WTC11 (cell line): ENCODE data around the gene ATP2A3. TPM values are rescaled to one million over a fixed set of nuclear protein-coding genes. Genes with fewer than 3 reads are reported as not detected.

Experiments
- ATAC-seq: fragments of 200-7000 bp; cut with Tn5 transposase; 2 replicates; pipeline ENCODE4 v1.10.0; 2021; ENCODE audit warnings: mild to moderate bottlenecking, moderate library complexity
- CTCF ChIA-PET: fragments of 300-600 bp; sonication (Branson Sonifier 250); formaldehyde crosslinking; loops from one replicate; lab custom pipeline; 2021; ENCODE audit warnings: antibody characterized with exemption; lab: Charles Lee
- POLR2A ChIA-PET: fragments of 350-600 bp; sonication (Branson Sonifier 250); formaldehyde crosslinking; loops from one replicate; lab custom pipeline; 2021; ENCODE audit warnings: antibody characterized with exemption; lab: Charles Lee
- DNase-seq: peaks from one replicate; pipeline ENCODE4 v3.0.0; 2021; ENCODE audit warnings: low spot score
- H3K27ac Mint-ChIP-seq: 2 replicates; pipeline ENCODE4 v1.8.0; 2021; ENCODE audit warnings: mixed read lengths
- H3K27me3 Mint-ChIP-seq: 2 replicates; pipeline ENCODE4 v1.8.0; 2021; ENCODE audit warnings: low read depth, mild to moderate bottlenecking, moderate library complexity, mixed read lengths
- H3K36me3 Mint-ChIP-seq: 2 replicates; pipeline ENCODE4 v1.8.0; 2021; ENCODE audit warnings: mixed read lengths
- H3K4me1 Mint-ChIP-seq: 2 replicates; pipeline ENCODE4 v1.8.0; 2022; ENCODE audit warnings: mixed read lengths
- H3K4me3 Mint-ChIP-seq: 2 replicates; pipeline ENCODE4 v1.8.0; 2021; ENCODE audit warnings: mild to moderate bottlenecking, moderate library complexity, mixed read lengths
- H3K9me3 Mint-ChIP-seq: 2 replicates; pipeline ENCODE4 v1.8.0; 2021; ENCODE audit warnings: mixed read lengths
- ATF2 ChIP-seq: sonication (generic); formaldehyde crosslinking; IDR thresholded peaks from 2 replicates; pipeline ENCODE4 v1.8.1; 2022; ENCODE audit warnings: low read depth, missing genetic modification reagents, borderline replicate concordance
- CREB1 ChIP-seq: sonication (generic); formaldehyde crosslinking; IDR thresholded peaks from 2 replicates; pipeline ENCODE4 v1.8.0; 2023; ENCODE audit warnings: mild to moderate bottlenecking, missing genetic modification reagents
- FOXJ3 ChIP-seq: sonication (generic); formaldehyde crosslinking; IDR thresholded peaks from 2 replicates; pipeline ENCODE4 v1.9.0; 2021; ENCODE audit warnings: missing genetic modification reagents, mild to moderate bottlenecking, borderline replicate concordance
- GABPB1 ChIP-seq: sonication (generic); formaldehyde crosslinking; IDR thresholded peaks from 2 replicates; pipeline ENCODE4 v1.8.1; 2023; ENCODE audit warnings: mild to moderate bottlenecking, missing genetic modification reagents
- IRF2 ChIP-seq: sonication (generic); formaldehyde crosslinking; IDR thresholded peaks from 2 replicates; pipeline ENCODE4 v1.8.0; 2022; ENCODE audit warnings: low read depth, missing genetic modification reagents, borderline replicate concordance
- NR2C2 ChIP-seq: sonication (generic); formaldehyde crosslinking; IDR thresholded peaks from 2 replicates; pipeline ENCODE4 v1.8.0; 2022; ENCODE audit warnings: mild to moderate bottlenecking, missing genetic modification reagents
- OVOL2 ChIP-seq: fragments of 250-450 bp; sonication (Bioruptor Pico); IDR thresholded peaks from 2 replicates; pipeline ENCODE4 v1.9.0; 2021; ENCODE audit warnings: mild to moderate bottlenecking, borderline replicate concordance
- PRDM15 ChIP-seq: sonication (generic); formaldehyde crosslinking; IDR thresholded peaks from 2 replicates; pipeline ENCODE4 v1.8.0; 2022; ENCODE audit warnings: missing genetic modification reagents
- SMAD4 ChIP-seq: sonication (generic); formaldehyde crosslinking; IDR thresholded peaks from 2 replicates; pipeline ENCODE4 v1.8.0; 2022; ENCODE audit warnings: mild to moderate bottlenecking, missing genetic modification reagents
- ZNF317 ChIP-seq: sonication (generic); formaldehyde crosslinking; IDR thresholded peaks from 2 replicates; pipeline ENCODE4 v1.8.1; 2023; ENCODE audit warnings: low read depth, mild to moderate bottlenecking, moderate library complexity, missing genetic modification reagents, borderline replicate concordance
- ZNF423 ChIP-seq: fragments of 250-450 bp; sonication (Bioruptor Pico); IDR thresholded peaks from 2 replicates; pipeline ENCODE4 v2.1.2; 2022; ENCODE audit warnings: mild to moderate bottlenecking, moderate library complexity
- total RNA-seq: library from RNA; stranded (reverse); gene quantifications from 3 replicates; pipeline ENCODE4 v1.2.3, GENCODE V29; 2021
- TF ChIP-seq, protein P1 (sequence below): sonication (generic); formaldehyde crosslinking; IDR thresholded peaks from 2 replicates; pipeline ENCODE4 v1.8.1; 2023; ENCODE audit warnings: mild to moderate bottlenecking, missing genetic modification reagents, borderline replicate concordance
- TF ChIP-seq, protein P2 (sequence below): fragments of 200-600 bp; IDR thresholded peaks from 2 replicates; pipeline ENCODE4 v1.8.0; 2022; ENCODE audit warnings: antibody characterized with exemption
- TF ChIP-seq, protein P3 (sequence below): fragments of 250-450 bp; sonication (Bioruptor Pico); IDR thresholded peaks from 2 replicates; pipeline ENCODE4 v1.9.0; 2021; ENCODE audit warnings: mild to moderate bottlenecking

Gene ATP2A3
- total RNA-seq, 1 experiment from 2014 or later = 37.8 TPM

- Mint-ChIP-seq H3K4me1 (peaks cover 17% of the 10 kb centered on the region), H3K27ac (no peak overlapping the region), H3K27me3 (no peaks in the 10 kb centered on the region; the same call in 1 of the 2 replicates), H3K36me3 (0 out of 2 replicates have a peak, but pooled peaks cover 5% of the 10 kb centered on the region), H3K4me3 (no peak overlapping the region), H3K9me3 (no peaks in the 10 kb centered on the region)
- POLR2A ChIA-PET = no interaction called here
- DNase-seq (no peak), ATAC-seq (no peak)
- CTCF ChIA-PET = interaction anchor here (1.0 kb wide), 1 partner anchor 28 kb away, joined by 4 read pairs; no protein-coding TSS in a partner anchor
- TF ChIP-seq ZNF423 (CRISPR knock-in tag) = no peak
- no peak for TF ChIP-seq OVOL2 (CRISPR knock-in tag)
- no peak for TF ChIP-seq IRF2 (CRISPR knock-in tag)
Observed at GRCh38 chr17:3885970-3886369, 78.3 kb downstream of the ATP2A3 start.

- CTCF ChIA-PET = interaction anchor here (1.0 to 1.7 kb wide), 2 partner anchors 29 to 39 kb away, joined by 4 to 7 read pairs; partner anchors contain the start of gene NCBP3
- peaks cover 10% of the 10 kb centered on the region for H3K4me1 Mint-ChIP-seq
- POLR2A ChIA-PET = no interaction called here
Observed at GRCh38 chr17:3885271-3885670, 79.0 kb downstream of the ATP2A3 start.

DNA sequence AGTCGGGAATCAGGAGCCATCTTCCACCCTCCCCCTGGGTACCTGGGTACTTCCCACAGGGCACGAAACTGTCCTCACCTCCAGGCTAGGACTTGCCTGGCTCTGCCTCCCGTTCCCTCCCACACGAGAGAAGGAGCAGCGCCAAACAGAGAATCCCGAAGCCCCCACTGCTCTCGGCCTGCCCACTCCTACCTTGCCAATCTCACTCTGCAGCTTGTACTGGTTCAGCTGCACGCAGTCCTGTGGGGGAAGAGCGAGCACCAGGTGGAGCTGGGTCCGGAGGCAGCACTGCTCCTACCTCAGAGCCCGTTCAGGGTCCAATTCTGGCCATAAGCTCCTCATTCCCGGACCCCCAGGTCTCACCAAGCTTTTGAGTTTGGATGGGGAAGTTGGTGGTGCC, 80.0 kb downstream of the ATP2A3 start:
- no peak overlapping the region for H3K4me3 Mint-ChIP-seq
- POLR2A ChIA-PET = no interaction called here
- TF ChIP-seq, protein P1, sequence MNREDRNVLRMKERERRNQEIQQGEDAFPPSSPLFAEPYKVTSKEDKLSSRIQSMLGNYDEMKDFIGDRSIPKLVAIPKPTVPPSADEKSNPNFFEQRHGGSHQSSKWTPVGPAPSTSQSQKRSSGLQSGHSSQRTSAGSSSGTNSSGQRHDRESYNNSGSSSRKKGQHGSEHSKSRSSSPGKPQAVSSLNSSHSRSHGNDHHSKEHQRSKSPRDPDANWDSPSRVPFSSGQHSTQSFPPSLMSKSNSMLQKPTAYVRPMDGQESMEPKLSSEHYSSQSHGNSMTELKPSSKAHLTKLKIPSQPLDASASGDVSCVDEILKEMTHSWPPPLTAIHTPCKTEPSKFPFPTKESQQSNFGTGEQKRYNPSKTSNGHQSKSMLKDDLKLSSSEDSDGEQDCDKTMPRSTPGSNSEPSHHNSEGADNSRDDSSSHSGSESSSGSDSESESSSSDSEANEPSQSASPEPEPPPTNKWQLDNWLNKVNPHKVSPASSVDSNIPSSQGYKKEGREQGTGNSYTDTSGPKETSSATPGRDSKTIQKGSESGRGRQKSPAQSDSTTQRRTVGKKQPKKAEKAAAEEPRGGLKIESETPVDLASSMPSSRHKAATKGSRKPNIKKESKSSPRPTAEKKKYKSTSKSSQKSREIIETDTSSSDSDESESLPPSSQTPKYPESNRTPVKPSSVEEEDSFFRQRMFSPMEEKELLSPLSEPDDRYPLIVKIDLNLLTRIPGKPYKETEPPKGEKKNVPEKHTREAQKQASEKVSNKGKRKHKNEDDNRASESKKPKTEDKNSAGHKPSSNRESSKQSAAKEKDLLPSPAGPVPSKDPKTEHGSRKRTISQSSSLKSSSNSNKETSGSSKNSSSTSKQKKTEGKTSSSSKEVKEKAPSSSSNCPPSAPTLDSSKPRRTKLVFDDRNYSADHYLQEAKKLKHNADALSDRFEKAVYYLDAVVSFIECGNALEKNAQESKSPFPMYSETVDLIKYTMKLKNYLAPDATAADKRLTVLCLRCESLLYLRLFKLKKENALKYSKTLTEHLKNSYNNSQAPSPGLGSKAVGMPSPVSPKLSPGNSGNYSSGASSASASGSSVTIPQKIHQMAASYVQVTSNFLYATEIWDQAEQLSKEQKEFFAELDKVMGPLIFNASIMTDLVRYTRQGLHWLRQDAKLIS (CRISPR knock-in tag) = no peak
- TF ChIP-seq, protein P2, sequence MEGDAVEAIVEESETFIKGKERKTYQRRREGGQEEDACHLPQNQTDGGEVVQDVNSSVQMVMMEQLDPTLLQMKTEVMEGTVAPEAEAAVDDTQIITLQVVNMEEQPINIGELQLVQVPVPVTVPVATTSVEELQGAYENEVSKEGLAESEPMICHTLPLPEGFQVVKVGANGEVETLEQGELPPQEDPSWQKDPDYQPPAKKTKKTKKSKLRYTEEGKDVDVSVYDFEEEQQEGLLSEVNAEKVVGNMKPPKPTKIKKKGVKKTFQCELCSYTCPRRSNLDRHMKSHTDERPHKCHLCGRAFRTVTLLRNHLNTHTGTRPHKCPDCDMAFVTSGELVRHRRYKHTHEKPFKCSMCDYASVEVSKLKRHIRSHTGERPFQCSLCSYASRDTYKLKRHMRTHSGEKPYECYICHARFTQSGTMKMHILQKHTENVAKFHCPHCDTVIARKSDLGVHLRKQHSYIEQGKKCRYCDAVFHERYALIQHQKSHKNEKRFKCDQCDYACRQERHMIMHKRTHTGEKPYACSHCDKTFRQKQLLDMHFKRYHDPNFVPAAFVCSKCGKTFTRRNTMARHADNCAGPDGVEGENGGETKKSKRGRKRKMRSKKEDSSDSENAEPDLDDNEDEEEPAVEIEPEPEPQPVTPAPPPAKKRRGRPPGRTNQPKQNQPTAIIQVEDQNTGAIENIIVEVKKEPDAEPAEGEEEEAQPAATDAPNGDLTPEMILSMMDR = no peak
- TF ChIP-seq NR2C2 = no peak
- no peak for TF ChIP-seq CREB1 (CRISPR knock-in tag)
- TF ChIP-seq, protein P3, sequence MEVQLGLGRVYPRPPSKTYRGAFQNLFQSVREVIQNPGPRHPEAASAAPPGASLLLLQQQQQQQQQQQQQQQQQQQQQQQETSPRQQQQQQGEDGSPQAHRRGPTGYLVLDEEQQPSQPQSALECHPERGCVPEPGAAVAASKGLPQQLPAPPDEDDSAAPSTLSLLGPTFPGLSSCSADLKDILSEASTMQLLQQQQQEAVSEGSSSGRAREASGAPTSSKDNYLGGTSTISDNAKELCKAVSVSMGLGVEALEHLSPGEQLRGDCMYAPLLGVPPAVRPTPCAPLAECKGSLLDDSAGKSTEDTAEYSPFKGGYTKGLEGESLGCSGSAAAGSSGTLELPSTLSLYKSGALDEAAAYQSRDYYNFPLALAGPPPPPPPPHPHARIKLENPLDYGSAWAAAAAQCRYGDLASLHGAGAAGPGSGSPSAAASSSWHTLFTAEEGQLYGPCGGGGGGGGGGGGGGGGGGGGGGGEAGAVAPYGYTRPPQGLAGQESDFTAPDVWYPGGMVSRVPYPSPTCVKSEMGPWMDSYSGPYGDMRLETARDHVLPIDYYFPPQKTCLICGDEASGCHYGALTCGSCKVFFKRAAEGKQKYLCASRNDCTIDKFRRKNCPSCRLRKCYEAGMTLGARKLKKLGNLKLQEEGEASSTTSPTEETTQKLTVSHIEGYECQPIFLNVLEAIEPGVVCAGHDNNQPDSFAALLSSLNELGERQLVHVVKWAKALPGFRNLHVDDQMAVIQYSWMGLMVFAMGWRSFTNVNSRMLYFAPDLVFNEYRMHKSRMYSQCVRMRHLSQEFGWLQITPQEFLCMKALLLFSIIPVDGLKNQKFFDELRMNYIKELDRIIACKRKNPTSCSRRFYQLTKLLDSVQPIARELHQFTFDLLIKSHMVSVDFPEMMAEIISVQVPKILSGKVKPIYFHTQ = no peak
- no peak for TF ChIP-seq PRDM15 (CRISPR knock-in tag)
- no peak for TF ChIP-seq ZNF423 (CRISPR knock-in tag)
- no peak for TF ChIP-seq SMAD4 (CRISPR knock-in tag)
- peaks cover 9% of the 10 kb centered on the region for H3K4me1 Mint-ChIP-seq
- H3K9me3 Mint-ChIP-seq = no peaks in the 10 kb centered on the region
- DNase-seq = no peak
- no peaks in the 10 kb centered on the region; the same call in 1 of the 2 replicates for H3K27me3 Mint-ChIP-seq
- ATAC-seq = no peak
- peaks cover 5% of the 10 kb centered on the region; the same call in 1 of the 2 replicates for H3K36me3 Mint-ChIP-seq
- CTCF ChIA-PET = interaction anchor here (1.7 kb wide), 1 partner anchor 38 kb away, joined by 7 read pairs; the partner anchor contains the start of gene NCBP3
- no peak overlapping the region for H3K27ac Mint-ChIP-seq

More at GRCh38 chr17:3885271-3885670, 79.0 kb downstream of the ATP2A3 start:
- DNase-seq (no peak), ATAC-seq (no peak)
- no peak overlapping the region for H3K4me3 Mint-ChIP-seq
- H3K36me3 Mint-ChIP-seq = 0 out of 2 replicates have a peak, but pooled peaks cover 5% of the 10 kb centered on the region
- H3K9me3 Mint-ChIP-seq = no peaks in the 10 kb centered on the region
- TF ChIP-seq ZNF317 (CRISPR knock-in tag) = no peak
- TF ChIP-seq GABPB1 = no peak
- TF ChIP-seq ATF2 (CRISPR knock-in tag) = no peak
- no peak for TF ChIP-seq FOXJ3 (CRISPR knock-in tag)
- TF ChIP-seq, all 79 proteins: peak for 0
- Mint-ChIP-seq H3K27me3 (no peaks in the 10 kb centered on the region; the same call in 1 of the 2 replicates), H3K27ac (no peak overlapping the region)
